Suppressor macrophage treated with lipopolysaccharide for 1 hour (primary cell): ENCODE data around the gene DNAH1.

Experiments
- DNase-seq, 3 donors: peaks; one replicate each; pipeline ENCODE4 v3.0.0-alpha.2; 2020 to 2022

The DNAH1 gene

GRCh38 chr3:52291508-52292181, 24.5 kb upstream of the DNAH1 start:
- DNase-seq = peak; percentile 48 to 67 (median 49)

GRCh38 chr3:52292247-52293065, 23.7 kb upstream of the DNAH1 start:
- no peak for DNase-seq

DNA sequence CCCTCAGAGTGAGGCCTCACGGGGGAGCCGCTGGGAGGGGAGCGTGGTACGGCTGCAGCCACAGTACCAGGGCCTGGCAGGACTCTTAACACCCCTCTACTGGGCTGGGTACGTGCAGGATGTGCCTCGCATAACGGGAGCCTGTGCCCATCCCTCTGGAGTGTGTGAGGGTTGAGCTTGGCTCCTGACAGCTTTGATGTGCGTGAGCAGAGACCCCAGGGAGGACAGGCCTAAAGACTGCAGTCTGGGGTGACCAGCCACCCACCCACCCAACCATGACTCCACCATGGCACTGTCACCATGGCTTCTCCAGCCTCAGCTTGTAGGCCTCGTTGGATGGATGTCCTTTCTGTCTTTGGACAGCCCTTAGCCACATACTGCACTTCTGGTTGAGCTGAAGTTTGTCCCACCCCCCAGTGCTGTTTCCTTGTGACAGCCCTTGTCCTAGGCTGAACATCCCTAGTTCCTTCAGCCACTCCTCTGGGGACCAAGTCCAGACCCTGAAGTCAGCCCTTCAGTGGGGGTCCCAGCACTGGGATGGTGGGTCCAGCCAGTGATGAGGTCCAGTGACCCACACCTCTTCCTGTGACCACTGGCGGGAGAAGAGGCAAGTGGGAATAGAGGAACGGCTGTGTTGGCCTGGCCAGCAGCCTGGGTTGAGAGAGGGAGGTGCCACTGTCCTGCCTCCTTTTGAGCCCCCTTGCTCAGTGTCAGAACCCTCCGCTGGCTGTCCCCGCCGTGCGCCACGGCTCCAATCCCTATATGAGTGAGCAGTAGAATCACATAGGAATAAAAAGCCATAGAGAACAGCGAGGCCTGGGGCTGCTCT, 22.4 kb upstream of the DNAH1 start:
- DNase-seq = no peak

DNA sequence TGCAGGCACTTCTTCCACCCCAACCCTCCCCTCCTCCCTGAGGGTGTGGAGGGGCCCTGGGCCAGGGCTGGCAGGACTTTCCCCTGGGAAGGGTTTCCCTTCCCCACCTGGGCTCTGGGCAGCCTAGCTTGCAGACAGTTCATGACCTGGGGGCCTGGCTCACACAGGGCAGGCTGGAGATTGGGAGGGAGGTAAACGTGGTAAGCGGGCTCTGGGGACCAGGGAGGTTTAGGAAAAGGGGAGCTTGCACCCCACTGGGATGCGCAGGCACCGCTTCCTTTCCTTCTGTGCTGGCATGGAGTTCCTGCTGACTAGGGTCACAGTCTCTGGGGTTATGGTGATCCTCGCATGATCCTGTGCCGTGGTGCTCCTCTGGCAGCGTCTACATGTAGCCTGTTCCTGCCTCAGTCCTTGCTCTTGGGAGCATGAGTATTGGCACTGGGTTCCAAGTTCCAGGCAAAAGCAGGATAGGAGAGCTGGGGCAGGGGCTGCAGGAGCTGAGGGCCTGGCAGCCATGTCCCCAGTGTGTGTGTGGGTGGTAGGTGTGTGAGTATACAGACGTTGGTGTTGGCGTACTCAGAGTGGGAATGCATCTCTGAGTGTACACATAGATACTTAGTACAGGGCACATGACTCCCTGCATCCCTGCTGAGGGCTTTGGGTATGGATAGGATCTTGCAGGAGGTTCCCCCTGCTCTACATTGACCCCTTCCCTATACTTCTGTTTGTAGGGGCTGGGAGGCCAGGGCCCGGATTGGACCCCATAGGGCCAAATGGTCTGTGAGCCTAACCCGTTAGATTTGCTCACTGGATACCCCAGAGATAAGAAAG, 21.6 kb upstream of the DNAH1 start:
- no peak for DNase-seq

DNA sequence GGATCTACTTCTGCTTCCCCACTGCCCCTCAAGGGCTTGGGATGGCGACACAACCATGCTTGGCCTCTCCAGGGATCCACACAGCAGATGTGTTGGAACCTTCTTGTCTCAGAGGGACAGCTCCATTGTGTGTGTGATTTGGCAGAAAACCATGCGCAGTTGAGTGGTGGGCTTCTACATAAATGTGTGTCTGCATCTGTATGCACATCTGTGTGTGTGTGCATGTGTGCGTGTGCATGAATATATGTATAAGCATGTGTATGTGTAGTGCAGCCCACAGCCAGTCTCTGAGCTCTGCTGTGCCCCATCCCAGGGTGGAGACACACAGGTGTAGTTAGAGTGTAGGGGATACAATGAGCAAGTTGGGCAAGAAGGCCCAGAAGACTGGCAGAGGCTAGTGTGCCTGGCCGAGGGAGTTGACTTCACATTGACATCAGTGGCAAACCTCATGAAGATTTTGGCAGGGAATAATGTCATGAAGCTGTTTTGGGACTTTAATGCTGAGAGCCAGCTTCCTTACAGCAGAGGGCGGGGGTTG, 20.4 kb upstream of the DNAH1 start:
- DNase-seq = no peak

- peak in 1 of 3 donors; percentile 34 for DNase-seq
Observed at GRCh38 chr3:52297242-52298148, 18.6 kb upstream of the DNAH1 start.

DNA sequence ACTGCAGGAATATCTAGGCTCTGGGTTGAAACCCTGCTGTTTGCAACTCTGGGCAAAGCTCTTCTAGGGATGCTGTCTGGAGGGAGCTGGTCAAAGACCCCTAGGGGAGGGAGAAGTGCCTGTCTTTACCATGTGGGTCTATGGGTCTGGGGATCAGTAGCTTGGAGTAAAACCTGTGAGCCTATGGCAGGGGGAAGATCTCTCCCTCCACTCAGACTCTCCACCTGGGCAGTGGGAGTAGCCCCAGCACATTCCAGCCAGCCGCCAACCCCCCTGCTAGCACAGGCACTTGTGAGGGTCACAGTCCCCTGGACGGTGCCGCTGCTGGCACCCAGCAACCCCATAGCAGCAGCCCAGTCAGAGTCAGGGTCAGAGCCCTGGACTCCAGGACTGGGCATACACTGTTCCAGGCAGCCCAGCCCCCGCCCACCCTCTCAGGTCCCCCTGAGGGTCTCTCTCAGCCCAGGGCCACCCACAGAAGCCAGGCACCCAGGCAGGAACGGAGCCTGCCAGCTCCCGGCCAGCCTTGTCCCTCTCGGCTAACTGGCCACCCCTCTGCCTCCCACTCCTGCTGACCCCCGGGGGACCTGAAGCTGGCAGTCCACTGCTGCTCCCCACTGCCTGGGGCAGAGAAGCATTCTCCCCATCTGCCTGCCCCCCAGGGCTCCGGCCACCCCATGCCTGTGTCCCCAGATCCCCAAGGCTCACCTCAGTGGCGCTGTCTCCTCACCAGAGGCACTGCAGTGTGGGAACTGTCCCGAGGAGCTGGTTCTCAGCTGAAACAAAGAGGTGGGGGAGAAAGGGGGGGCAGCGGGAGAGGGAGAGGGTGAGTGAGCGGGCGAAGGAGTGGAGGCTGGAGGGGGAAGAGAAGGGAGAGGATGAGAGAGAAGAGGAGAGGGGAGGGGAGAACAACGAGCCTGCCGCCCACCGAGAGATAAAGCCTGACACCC, 17.7 kb upstream of the DNAH1 start:
- no peak for DNase-seq

DNA sequence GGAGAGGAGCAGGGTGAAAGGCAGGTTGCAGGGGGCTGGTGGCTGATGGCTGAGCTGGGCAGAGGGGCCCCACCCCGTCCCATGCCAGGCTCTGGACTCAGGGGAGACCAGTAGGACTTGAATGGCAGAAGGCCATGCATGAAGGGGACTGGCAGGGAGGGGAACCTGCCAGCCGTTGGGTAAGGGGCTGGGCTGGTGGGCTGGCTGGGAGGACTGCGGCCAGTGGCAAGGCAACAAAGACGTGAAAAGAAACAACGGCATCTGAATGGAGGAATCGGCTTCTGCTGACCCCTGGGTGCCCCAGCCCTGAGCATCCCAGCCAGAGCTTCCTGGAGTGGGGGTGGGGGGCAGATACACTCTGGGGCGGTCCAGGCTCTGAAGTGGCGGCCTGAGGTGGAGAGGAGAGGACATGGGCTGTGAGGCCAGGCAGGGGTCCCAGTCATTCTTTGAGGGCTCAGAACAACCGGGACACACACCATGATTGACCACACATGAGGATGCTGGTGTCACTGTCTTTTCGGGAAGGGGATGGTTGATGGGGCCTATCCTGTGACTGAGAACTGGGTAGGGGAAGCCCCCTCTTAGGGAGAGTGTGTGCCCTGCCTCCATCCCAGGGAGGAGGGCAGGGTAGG, 16.8 kb upstream of the DNAH1 start:
- DNase-seq = no peak

DNA sequence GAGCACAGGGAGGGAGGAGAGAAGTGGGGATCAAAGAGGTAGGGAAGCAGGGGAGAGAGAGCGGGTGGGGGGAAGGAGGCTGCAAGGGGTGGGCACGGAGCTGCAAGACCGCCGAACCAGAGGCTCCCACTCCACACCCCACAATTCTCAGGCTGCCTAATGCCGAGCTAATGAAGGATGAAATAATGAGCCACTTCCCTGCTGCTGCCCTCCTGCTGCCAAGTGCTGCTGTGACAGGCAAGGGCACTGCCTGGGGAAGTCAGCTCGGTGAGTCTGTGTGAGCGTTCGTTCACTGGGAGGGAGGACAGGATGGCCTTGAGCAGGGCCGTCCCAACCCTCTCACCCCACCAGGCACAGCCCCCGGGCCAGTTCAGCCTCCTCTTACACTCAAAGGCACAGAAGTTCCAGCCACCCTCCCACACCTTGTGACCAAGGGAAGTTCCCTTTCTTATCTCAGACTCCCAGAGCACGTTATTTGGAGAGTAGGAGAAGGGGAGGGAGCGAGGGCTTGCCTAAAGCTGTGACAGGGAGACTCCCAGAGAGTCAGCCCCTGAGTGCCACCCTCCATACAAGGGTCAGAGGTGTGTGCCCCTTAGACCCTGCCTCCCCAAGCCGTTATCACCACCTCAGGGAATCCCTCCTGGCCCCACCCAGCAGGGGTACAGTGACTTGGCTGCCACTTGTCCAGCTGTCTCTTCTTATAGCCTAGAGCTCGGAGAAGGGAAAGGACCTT, 16.1 kb upstream of the DNAH1 start:
- DNase-seq = peak; percentile 75 to 87 (median 79)

DNA sequence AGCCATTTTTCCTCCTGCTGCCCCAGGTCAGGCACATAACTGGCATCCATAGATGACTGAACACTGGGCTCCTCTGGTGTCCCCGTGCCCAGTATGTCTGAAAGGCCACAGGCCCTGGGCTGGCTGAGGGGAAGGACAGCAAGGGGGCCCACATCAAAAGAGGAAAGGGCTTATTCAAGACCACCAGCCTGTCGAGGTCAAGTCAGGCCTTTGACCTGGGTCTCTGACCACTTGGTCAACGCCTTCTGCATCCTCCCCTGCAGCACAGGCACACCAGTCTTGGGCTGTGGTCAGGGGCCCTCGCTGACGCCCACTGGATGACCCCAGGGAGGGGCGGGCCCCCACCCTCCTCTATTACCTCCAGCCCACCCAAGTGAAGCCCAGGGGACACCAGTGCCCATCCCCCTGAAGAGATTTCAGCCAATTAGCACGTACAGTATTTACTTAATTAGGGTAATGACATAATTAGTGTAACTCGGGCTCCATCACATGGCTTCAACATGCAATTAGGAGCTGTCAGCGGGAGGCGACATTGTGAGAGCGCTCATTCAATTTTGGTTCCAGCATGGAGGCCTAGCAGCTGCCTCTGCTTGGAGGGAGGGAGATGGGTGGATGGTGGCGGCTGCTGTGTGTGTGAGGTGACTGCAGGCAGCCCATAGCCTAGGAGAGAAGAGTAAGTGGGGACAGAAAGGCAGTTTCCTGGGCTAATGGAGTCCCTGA, 13.5 kb upstream of the DNAH1 start:
- no peak for DNase-seq

GRCh38 chr3:52303811-52304210, 12.3 kb upstream of the DNAH1 start:
- DNase-seq = peak; percentile 44 to 64 (median 61)

DNA sequence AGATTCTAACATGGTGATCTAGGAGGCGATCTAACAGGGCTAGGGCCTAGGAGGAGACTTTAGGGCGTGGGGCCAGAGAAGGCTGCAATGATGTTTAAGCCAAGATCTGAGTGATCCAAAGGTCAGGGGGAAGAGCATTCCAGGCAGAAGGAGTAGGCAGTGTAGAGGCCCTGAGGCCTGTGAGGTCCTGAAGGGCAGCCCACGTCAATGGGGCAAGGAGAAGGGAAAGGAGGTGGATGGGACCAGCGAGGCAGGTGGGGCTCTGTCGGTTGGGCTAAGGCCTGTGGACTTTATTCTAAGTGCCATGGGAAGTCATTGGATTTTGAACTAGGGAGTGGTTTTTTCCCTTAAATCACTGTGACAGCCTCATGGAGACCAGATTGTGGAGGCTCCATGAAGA, 10.2 kb upstream of the DNAH1 start:
- no peak for DNase-seq

DNA sequence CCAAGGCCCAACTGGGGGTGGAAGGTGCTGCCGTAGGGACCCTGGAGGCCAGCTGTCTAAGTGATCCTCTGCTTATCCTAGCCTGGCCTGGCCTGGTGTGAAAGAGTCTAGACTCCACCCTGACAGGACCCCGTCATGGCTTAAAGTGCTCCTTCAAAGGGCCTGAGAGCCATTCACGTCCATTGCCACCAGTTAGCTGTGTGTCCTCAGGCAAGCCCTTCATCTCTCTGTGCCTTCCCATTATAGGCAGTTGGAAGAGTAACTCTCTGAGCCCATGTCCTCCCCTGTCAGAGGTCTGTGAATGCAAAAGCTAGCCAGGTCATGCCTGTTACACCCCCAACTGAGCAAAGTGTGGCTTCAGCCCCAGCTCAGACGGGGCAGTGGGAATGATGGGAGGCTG, 9.1 kb upstream of the DNAH1 start:
- DNase-seq = no peak

DNA sequence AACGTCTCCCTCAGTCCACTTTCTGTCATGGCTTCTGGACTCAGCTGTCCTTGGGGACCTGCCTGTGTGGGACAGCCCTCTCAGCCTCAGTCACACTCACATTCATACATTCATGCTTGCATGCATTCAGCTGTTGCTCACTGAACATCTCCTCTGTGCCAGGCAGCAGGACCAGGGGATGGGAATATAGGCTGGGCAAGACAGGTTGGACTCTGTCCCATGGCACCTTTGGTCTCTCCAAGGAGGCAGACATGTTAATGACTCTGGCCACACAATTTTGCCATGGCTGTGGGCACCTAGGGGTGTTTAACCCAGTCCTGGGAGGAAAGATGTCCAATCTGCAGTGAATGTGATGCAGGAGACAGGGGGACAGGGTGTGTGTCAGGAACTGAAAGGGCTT, 7.8 kb upstream of the DNAH1 start:
- no peak for DNase-seq

- DNase-seq = no peak
Observed at GRCh38 chr3:52310861-52311575, 5.1 kb upstream of the DNAH1 start.

DNA sequence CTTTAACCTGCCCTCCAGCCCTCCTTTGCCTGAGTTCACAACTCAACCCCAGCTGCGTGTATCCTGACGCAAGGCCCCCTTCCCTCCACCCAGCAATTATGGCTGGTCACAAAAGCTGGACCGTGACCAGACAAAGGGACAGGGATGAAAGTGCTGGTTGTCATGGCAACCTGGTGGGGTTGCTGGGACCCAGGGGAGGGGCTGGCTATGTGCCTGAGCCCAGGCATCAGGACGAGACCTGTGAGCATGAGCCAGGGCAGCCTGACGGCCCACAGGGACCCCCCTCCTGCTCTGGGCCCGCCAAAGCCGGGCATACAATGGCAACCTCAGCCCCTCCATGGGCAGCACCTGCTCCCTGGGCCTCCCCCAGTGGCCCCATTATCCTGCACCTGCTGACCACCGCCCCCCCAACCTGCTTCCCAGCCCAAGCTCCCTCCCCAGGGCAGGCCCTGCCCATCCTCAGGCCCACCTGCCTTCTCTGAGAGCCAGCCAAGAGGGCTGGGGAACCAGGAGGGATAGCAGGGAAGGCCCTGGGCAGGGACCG, 4.5 kb upstream of the DNAH1 start:
- DNase-seq = no peak

DNA sequence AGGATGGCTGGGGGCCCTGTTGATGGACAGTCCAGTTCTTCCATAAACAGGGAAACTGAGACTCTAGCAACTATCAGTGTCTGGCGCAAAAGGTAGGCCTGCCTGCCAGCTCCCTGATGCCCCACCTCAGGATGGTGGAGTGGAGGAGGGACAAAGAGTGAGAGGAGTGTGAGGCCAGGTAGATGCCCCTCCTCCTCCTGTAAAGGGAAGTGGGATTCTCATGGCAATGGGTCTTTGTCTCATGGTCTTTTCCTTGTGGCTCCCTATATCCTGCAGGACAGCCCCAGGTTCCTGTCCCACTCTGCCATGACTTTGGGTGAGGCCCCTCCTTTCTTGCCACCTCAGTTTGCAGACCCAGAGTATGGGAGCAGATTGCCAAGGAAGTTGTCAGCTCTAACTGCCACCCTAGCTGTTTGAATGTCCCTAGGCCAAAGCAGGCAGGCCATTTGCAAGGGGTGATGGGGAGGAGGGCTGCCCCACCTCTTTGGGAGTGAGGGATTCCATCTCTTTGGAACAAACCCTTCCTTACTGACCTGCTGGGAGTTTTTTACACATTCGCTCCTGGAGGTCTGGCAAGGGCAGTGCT, 2.8 kb upstream of the DNAH1 start:
- no peak for DNase-seq
